Lower leg skin (tissue), 4 donors: Measurements from ENCODE around the gene GUCY1A1. TPM values are rescaled to one million over a fixed set of nuclear protein-coding genes. Genes with fewer than 3 reads are reported as not detected.
"Not testable (repeated sequence)": the region's sequence is repeated elsewhere in the genome, so short reads cannot be mapped to it uniquely, and the experiment has no call there.

ENCODE experiments used
- DNase-seq, 2 donors: peaks; one replicate each; pipeline ENCODE4 v3.0.0-alpha.2; 2019; ENCODE audit warnings: low spot score in 2 of 2
- H3K4me3 ChIP-seq: fragments of 200-600 bp; sonication (generic); 2 replicates; pipeline ENCODE4 v1.5.1; 2017; ENCODE audit warnings: mild to moderate bottlenecking, low read depth; ENCODE audit not compliant: poor library complexity, severe bottlenecking
- CTCF ChIP-seq, 3 donors: fragments of 450-650 bp; IDR thresholded peaks; one replicate each; pipeline ENCODE4 v1.5.1; 2016; ENCODE audit warnings: antibody characterized with exemption in 3 of 3, mild to moderate bottlenecking in 3 of 3, moderate library complexity in 2 of 3
- POLR2A ChIP-seq, 2 donors: fragments of 450-650 bp; IDR thresholded peaks; one replicate each; pipeline ENCODE4 v1.6.1; 2016 to 2017; ENCODE audit warnings: antibody characterized with exemption in 2 of 2, mild to moderate bottlenecking in 1 of 2, moderate library complexity in 1 of 2
- WGBS, 2 donors: methylation state at CpG; one replicate each; pipeline ENCODE4 v1.1.5; 2018; 5-methylcytosine and 5-hydroxymethylcytosine counted together
- intact Hi-C: fragments of 100-400 bp; cut with DNase I; formaldehyde crosslinking; loops from one replicate; pipeline ENCODE4 v1.15.0; 2023; ENCODE audit warnings: low total_unique reads
- total RNA-seq, 4 donors: library from RNA; depleted of rRNA; stranded (reverse); fragments of >200 nt; gene quantifications; one replicate each; pipeline ENCODE4 v1.1.0, GENCODE V29; 2016

The GUCY1A1 gene
- total RNA-seq, 4 donors from 2014 or later: 1.5 to 12.9 (median 9.2) TPM

DNA sequence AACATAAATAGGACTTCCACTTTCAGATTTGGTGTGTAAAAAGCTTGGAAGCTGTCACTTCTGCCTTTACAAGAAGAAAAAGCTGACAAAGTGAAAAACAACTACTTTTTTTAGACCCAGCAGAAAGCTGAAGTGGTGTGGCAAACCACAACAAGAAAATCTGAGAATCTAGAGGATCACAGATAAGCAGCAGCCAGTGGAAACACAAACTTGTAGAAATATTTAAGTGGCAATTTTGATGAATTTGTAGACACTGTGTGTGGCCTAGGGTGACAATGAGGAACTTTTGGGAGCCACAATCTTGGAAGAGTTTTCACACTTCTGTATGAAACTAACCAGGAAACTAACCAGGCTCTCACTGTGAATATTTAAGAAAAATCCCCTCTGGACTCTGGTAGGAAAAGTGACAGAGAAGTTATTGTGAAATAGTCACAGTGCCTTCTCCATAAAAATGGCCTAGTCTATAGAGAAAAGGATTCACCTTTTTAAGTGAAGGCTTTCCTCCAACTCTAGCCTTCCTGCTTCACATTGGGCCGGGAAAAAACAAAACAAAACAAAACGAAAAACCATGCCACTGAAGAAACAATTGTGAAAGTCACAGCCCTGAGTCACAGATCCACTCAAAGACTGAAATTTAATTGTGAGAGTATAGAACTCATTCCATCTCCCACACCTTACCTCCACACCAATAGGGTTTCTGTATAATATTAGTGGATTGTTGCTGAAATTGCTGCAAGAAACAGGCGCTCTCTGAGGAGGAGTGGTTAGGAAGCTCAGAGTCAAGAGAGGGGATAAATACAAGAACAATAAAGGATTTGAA is 26.7 kb upstream of the GUCY1A1 start:
- TF ChIP-seq POLR2A (IDR thresholded peaks at IDR 0.05): no peak
- TF ChIP-seq CTCF (IDR thresholded peaks at IDR 0.05): no peak
- 71 to 73% methylated on average over 3 of the region's 3 CpGs for WGBS, 2 donors
- H3K4me3 ChIP-seq: no peak overlapping the region
- DNase-seq: no peak
- intact Hi-C loops: no loop called here

DNA sequence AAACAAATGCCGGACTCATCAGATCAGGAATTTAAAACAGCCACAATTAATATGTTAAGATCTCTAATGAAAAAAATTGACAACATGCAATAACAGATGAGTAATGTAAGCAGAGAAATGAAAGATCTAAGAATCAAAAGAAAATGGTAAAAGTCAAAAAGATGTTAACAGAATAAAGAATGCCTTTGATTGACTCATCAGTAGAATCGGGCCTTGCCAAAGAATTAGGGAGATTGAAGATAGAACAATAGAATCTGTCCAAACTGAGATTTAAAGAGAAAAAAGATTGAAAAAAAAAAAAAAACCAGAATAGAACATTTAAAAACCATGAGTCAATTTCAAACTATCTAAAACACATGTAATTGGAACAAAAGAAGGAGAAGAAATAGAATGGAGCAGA is 25.9 kb upstream of the GUCY1A1 start:
- H3K4me3 ChIP-seq: no peak overlapping the region
- no peak for DNase-seq
- 44 to 57% methylated on average over 2 of the region's 2 CpGs for WGBS, 2 donors
- no peak for TF ChIP-seq POLR2A (IDR thresholded peaks at IDR 0.05)
- no peak for TF ChIP-seq CTCF (IDR thresholded peaks at IDR 0.05)
- intact Hi-C loops: no loop called here

GRCh38 chr4:155643087-155643486 is 23.6 kb upstream of the GUCY1A1 start:
- WGBS, 2 donors: 93 to 97% methylated on average over 1 of the region's 1 CpG
- no peak overlapping the region for H3K4me3 ChIP-seq
- no peak for TF ChIP-seq POLR2A (IDR thresholded peaks at IDR 0.05)
- no peak for TF ChIP-seq CTCF (IDR thresholded peaks at IDR 0.05)
- intact Hi-C loops: no loop called here
- DNase-seq: no peak

DNA sequence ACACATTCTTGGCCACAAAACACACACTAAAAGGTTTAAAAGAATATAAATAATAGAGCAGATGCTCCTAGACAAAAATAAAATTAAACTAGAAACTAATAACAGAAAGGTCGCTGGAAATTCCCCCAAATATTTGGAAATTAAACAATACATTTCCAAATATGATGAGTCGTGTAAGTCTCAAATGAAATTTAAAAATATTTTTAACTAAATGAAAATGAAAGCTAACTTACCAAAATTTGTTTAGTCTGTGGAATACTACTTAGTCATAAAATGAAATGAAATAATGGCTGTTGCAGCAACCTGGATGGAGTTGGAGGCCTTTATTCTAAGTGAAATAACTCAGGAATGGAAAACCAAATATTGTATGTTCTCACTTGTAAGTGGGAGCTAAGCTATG is 20.6 kb upstream of the GUCY1A1 start:
- no peak for TF ChIP-seq POLR2A (IDR thresholded peaks at IDR 0.05)
- TF ChIP-seq CTCF (IDR thresholded peaks at IDR 0.05): no peak
- DNase-seq: no peak
- WGBS, 2 donors: 81 to 83% methylated on average over 2 of the region's 2 CpGs
- intact Hi-C loops: no loop called here
- H3K4me3 ChIP-seq: no peak overlapping the region

DNA sequence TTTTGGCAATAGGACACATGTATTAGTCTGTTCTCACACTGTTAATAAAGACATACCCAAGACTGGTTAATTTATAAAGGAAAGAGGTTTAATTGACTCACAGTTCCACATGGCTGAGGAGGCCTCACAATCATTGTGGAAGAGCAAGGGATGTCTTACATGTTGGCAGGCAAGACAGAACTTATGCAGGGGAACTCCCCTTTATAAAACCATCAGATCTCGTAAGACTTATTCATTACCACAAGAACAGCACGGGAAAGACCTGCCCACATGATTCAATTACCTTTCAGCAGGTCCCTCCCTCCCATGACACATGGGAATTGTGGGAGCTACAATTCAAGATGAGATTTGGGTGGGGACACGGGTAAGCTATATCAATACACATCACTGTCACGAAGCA is 15.9 kb upstream of the GUCY1A1 start:
- DNase-seq, H3K4me3 ChIP-seq, intact Hi-C loops: not testable (repeated sequence)
- WGBS, 2 donors: 65 to 72% methylated on average over 4 of the region's 4 CpGs

DNA sequence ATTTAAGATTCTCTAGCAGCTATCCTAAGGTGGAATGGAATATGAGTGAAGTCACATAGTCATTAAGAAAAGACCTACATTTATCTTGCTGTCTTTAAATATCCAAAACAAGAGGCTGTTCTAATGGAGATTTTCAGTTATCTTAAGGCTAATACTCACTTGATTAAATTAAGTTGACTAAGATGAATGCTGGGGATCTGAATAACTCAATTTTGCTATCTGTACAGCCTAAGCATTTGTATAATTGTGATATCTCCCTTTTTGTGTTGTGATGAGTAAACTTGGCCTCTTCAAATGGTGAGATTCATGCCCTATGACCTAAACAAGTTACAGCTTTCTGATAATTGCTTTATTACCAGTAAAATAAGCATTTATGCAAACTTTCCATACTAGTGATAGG is 13.6 kb upstream of the GUCY1A1 start:
- no peak overlapping the region for H3K4me3 ChIP-seq
- no peak for DNase-seq
- TF ChIP-seq POLR2A (IDR thresholded peaks at IDR 0.05): no peak
- intact Hi-C loops: no loop called here

- WGBS, 2 donors: 72 to 81% methylated on average over 4 of the region's 4 CpGs
- intact Hi-C loops: no loop called here
- no peak overlapping the region for H3K4me3 ChIP-seq
- DNase-seq: no peak
- TF ChIP-seq CTCF (IDR thresholded peaks at IDR 0.05) (no peak), POLR2A (IDR thresholded peaks at IDR 0.05) (no peak)
Observed at GRCh38 chr4:155656025-155656424, 10.6 kb upstream of the GUCY1A1 start.
